WTC11 (cell line): Measurements from ENCODE around the gene RASGRP2. TPM values are rescaled to one million over a fixed set of nuclear protein-coding genes. Genes with fewer than 3 reads are reported as not detected.

ENCODE experiments used
- ATAC-seq: fragments of 200-7000 bp; cut with Tn5 transposase; 2 replicates; pipeline ENCODE4 v1.10.0; 2021; ENCODE audit warnings: mild to moderate bottlenecking, moderate library complexity
- CTCF ChIA-PET: fragments of 300-600 bp; sonication (Branson Sonifier 250); formaldehyde crosslinking; loops from one replicate; lab custom pipeline; 2021; ENCODE audit warnings: antibody characterized with exemption; lab: Charles Lee
- POLR2A ChIA-PET: fragments of 350-600 bp; sonication (Branson Sonifier 250); formaldehyde crosslinking; loops from one replicate; lab custom pipeline; 2021; ENCODE audit warnings: antibody characterized with exemption; lab: Charles Lee
- DNase-seq: peaks from one replicate; pipeline ENCODE4 v3.0.0; 2021; ENCODE audit warnings: low spot score
- H3K27ac Mint-ChIP-seq: 2 replicates; pipeline ENCODE4 v1.8.0; 2021; ENCODE audit warnings: mixed read lengths
- H3K27me3 Mint-ChIP-seq: 2 replicates; pipeline ENCODE4 v1.8.0; 2021; ENCODE audit warnings: low read depth, mild to moderate bottlenecking, moderate library complexity, mixed read lengths
- H3K36me3 Mint-ChIP-seq: 2 replicates; pipeline ENCODE4 v1.8.0; 2021; ENCODE audit warnings: mixed read lengths
- H3K4me1 Mint-ChIP-seq: 2 replicates; pipeline ENCODE4 v1.8.0; 2022; ENCODE audit warnings: mixed read lengths
- H3K4me3 Mint-ChIP-seq: 2 replicates; pipeline ENCODE4 v1.8.0; 2021; ENCODE audit warnings: mild to moderate bottlenecking, moderate library complexity, mixed read lengths
- H3K9me3 Mint-ChIP-seq: 2 replicates; pipeline ENCODE4 v1.8.0; 2021; ENCODE audit warnings: mixed read lengths
- AFF4 ChIP-seq: sonication (generic); formaldehyde crosslinking; IDR thresholded peaks from 2 replicates; pipeline ENCODE4 v1.8.1; 2023; ENCODE audit warnings: mild to moderate bottlenecking, missing genetic modification reagents, borderline replicate concordance
- GABPB1 ChIP-seq: sonication (generic); formaldehyde crosslinking; IDR thresholded peaks from 2 replicates; pipeline ENCODE4 v1.8.1; 2023; ENCODE audit warnings: mild to moderate bottlenecking, missing genetic modification reagents
- MLX ChIP-seq: sonication (generic); formaldehyde crosslinking; IDR thresholded peaks from 2 replicates; pipeline ENCODE4 v1.8.1; 2023; ENCODE audit warnings: mild to moderate bottlenecking, missing genetic modification reagents, moderate library complexity
- MYBL2 ChIP-seq: sonication (generic); formaldehyde crosslinking; IDR thresholded peaks from 2 replicates; pipeline ENCODE4 v1.8.1; 2023; ENCODE audit warnings: mild to moderate bottlenecking, moderate library complexity, missing genetic modification reagents
- NFATC4 ChIP-seq: fragments of 250-450 bp; sonication (Bioruptor Pico); IDR thresholded peaks from 2 replicates; pipeline ENCODE4 v1.9.0; 2021; ENCODE audit warnings: mild to moderate bottlenecking
- OVOL2 ChIP-seq: fragments of 250-450 bp; sonication (Bioruptor Pico); IDR thresholded peaks from 2 replicates; pipeline ENCODE4 v1.9.0; 2021; ENCODE audit warnings: mild to moderate bottlenecking, borderline replicate concordance
- RORB ChIP-seq: fragments of 250-450 bp; sonication (Bioruptor Pico); IDR thresholded peaks from 2 replicates; pipeline ENCODE4 v1.9.0; 2021; ENCODE audit warnings: mild to moderate bottlenecking
- SOX15 ChIP-seq: fragments of 250-450 bp; sonication (Bioruptor Pico); IDR thresholded peaks from 2 replicates; pipeline ENCODE4 v1.9.0; 2021; ENCODE audit warnings: mild to moderate bottlenecking
- TEAD1 ChIP-seq: sonication (generic); formaldehyde crosslinking; IDR thresholded peaks from 2 replicates; pipeline ENCODE4 v1.8.0; 2022; ENCODE audit warnings: mild to moderate bottlenecking, missing genetic modification reagents
- ZBTB21 ChIP-seq: sonication (generic); formaldehyde crosslinking; IDR thresholded peaks from 2 replicates; pipeline ENCODE4 v1.8.1; 2023; ENCODE audit warnings: mild to moderate bottlenecking, missing genetic modification reagents, borderline replicate concordance
- ZNF121 ChIP-seq: sonication (generic); formaldehyde crosslinking; IDR thresholded peaks from 2 replicates; pipeline ENCODE4 v1.8.0; 2023; ENCODE audit warnings: missing genetic modification reagents
- ZNF532 ChIP-seq: fragments of 250-450 bp; sonication (Bioruptor Pico); IDR thresholded peaks from 2 replicates; pipeline ENCODE4 v1.9.0; 2021; ENCODE audit warnings: mild to moderate bottlenecking, borderline replicate concordance
- total RNA-seq: library from RNA; stranded (reverse); gene quantifications from 3 replicates; pipeline ENCODE4 v1.2.3, GENCODE V29; 2021
- TF ChIP-seq, protein P1 (sequence below): sonication (generic); formaldehyde crosslinking; IDR thresholded peaks from 2 replicates; pipeline ENCODE4 v1.8.1; 2022; ENCODE audit warnings: low read depth, mild to moderate bottlenecking, moderate library complexity, missing genetic modification reagents, borderline replicate concordance
- TF ChIP-seq, protein P2 (sequence below): sonication (generic); formaldehyde crosslinking; IDR thresholded peaks from 2 replicates; pipeline ENCODE4 v1.8.1; 2022; ENCODE audit warnings: missing genetic modification reagents, borderline replicate concordance

RASGRP2 gene
- total RNA-seq, 1 experiment from 2014 or later, result 31.9 TPM

- Mint-ChIP-seq H3K36me3 (no peaks in the 10 kb centered on the region), H3K4me1 (peaks cover 14% of the 10 kb centered on the region), H3K27me3 (peaks cover 34% of the 10 kb centered on the region), H3K9me3 (no peaks in the 10 kb centered on the region), H3K4me3 (no peak overlapping the region), H3K27ac (no peak overlapping the region; the same call in 1 of the 2 replicates)
- ChIA-PET CTCF (no interaction called here), POLR2A (no interaction called here)
- ATAC-seq (no peak), DNase-seq (no peak)
- TF ChIP-seq AFF4 (CRISPR knock-in tag) (no peak), MYBL2 (CRISPR knock-in tag) (no peak), RORB (no peak), NFATC4 (CRISPR knock-in tag) (no peak), ZNF532 (CRISPR knock-in tag) (no peak), MLX (CRISPR knock-in tag) (no peak), SOX15 (CRISPR knock-in tag) (no peak), OVOL2 (CRISPR knock-in tag) (no peak), TEAD1 (CRISPR knock-in tag) (no peak), ZNF121 (no peak), GABPB1 (CRISPR knock-in tag) (no peak), ZBTB21 (CRISPR knock-in tag) (no peak)
- TF ChIP-seq, protein P1, sequence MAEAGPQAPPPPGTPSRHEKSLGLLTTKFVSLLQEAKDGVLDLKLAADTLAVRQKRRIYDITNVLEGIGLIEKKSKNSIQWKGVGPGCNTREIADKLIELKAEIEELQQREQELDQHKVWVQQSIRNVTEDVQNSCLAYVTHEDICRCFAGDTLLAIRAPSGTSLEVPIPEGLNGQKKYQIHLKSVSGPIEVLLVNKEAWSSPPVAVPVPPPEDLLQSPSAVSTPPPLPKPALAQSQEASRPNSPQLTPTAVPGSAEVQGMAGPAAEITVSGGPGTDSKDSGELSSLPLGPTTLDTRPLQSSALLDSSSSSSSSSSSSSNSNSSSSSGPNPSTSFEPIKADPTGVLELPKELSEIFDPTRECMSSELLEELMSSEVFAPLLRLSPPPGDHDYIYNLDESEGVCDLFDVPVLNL (CRISPR knock-in tag), result no peak
Observed at GRCh38 chr11:64685536-64685935, 58.4 kb downstream of the RASGRP2 start.

- Mint-ChIP-seq H3K27ac (no peak overlapping the region), H3K4me3 (no peak overlapping the region), H3K9me3 (no peaks in the 10 kb centered on the region), H3K4me1 (peaks cover 14% of the 10 kb centered on the region), H3K36me3 (no peaks in the 10 kb centered on the region), H3K27me3 (peaks cover 46% of the 10 kb centered on the region)
- POLR2A ChIA-PET, result interaction anchor here (0.5 kb wide), 1 partner anchor 1939 kb away, joined by 6 read pairs; no protein-coding TSS in a partner anchor
- CTCF ChIA-PET, result interaction anchor here (0.7 to 0.8 kb wide), 2 partner anchors 8 to 27 kb away, joined by 3 read pairs; no protein-coding TSS in a partner anchor
- no peak for DNase-seq
- ATAC-seq, result no peak
- TF ChIP-seq, protein P2, sequence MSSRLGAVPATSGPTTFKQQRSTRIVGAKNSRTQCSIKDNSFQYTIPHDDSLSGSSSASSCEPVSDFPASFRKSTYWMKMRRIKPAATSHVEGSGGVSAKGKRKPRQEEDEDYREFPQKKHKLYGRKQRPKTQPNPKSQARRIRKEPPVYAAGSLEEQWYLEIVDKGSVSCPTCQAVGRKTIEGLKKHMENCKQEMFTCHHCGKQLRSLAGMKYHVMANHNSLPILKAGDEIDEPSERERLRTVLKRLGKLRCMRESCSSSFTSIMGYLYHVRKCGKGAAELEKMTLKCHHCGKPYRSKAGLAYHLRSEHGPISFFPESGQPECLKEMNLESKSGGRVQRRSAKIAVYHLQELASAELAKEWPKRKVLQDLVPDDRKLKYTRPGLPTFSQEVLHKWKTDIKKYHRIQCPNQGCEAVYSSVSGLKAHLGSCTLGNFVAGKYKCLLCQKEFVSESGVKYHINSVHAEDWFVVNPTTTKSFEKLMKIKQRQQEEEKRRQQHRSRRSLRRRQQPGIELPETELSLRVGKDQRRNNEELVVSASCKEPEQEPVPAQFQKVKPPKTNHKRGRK, result no peak
- TF ChIP-seq, all 79 proteins: peak for 0
Observed at GRCh38 chr11:64684357-64684756, 59.6 kb downstream of the RASGRP2 start.
